Activated T-cell treated with anti-CD3 and anti-CD28 coated beads for 48 hours (primary cell): ENCODE measurements around the gene RGS12.

Experiments used
- DNase-seq: peaks from one replicate; pipeline ENCODE4 v3.0.0-alpha.2; 2020; ENCODE audit warnings: low read depth

RGS12 gene

DNA sequence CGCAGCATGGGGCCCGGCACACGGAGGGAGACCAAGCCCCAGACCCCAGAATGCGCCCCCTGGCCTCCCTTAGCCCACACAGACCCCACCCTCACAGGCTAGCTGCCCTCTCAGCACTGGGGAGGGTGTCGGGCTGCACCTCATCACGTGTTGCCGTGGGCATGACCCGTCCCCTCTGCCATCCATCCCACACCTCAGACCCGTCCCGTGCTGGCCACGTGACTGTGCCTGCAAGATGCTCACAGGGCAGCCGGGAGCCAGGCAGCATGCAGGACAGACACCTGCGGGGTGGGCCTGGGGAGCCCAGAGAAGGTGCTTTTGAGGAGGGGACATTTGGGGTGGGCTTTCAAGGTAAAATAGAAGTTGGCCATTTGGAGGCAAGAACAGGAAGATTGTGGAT lies 39.0 kb upstream of the RGS12 start:
- DNase-seq = no peak

DNA sequence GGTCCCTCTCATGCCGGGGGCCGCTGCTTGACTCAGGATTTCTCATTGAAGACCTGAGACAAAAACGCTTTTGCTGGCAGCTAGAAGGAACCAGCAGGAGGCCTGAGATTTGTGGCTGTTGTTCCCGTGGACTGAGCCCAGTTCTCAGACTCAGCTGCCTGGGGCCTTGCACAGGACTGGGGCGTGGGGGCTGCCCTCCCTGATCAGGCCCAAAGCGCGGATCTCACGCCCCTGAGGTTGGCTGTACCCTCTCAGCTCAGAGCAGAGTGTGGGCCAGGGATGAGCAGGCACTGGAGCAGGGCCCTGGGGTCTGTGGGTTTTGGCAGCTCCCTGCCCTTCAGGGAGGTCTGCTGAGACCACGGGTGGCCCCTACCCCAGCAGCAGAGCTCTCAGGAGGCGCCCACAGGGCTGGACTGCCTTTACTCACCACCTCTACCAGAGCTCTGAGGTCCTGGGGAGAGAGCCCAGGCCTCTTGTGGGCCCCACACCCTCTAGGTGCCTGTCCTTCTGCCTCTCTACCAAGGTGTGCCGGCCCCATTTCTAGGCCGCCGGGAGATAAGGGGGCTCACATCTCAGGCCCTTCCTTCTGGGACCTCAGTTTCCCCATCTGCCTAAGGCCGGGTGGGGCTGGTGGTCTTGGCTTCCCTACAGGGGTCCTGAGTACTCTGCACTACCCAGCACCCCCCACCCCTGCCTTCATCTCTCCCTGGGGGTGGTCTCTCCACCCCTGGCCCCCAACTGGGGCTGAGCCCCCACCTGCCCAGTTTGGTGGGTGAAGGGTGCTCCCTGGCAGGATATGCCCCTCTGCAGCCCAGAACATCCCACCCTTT lies 38.3 kb upstream of the RGS12 start:
- DNase-seq = no peak

DNA sequence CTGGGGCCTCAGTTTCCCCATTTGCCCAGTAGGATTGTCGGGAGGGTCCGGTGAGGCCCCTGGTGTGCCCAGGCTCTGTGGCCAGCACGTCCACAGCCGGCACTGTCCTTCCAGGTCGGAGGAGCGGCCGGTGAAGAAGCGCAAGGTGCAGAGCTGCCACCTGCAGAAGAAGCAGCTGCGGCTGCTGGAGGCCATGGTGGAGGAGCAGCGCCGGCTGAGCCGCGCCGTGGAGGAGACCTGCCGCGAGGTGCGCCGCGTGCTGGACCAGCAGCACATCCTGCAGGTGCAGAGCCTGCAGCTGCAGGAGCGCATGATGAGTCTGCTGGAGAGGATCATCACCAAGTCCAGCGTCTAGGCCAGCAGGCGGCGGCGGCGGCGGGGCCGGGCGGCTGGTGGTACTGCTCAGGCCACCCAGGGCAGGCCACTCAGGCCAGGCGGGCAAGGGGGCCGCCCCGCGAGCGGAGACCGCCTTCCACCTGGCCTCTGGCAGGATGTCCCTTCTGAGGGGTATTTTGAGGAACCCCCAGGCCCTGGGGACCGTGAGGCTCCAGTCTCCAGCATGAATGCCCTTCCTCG lies 37.1 kb upstream of the RGS12 start:
- DNase-seq = no peak

DNA sequence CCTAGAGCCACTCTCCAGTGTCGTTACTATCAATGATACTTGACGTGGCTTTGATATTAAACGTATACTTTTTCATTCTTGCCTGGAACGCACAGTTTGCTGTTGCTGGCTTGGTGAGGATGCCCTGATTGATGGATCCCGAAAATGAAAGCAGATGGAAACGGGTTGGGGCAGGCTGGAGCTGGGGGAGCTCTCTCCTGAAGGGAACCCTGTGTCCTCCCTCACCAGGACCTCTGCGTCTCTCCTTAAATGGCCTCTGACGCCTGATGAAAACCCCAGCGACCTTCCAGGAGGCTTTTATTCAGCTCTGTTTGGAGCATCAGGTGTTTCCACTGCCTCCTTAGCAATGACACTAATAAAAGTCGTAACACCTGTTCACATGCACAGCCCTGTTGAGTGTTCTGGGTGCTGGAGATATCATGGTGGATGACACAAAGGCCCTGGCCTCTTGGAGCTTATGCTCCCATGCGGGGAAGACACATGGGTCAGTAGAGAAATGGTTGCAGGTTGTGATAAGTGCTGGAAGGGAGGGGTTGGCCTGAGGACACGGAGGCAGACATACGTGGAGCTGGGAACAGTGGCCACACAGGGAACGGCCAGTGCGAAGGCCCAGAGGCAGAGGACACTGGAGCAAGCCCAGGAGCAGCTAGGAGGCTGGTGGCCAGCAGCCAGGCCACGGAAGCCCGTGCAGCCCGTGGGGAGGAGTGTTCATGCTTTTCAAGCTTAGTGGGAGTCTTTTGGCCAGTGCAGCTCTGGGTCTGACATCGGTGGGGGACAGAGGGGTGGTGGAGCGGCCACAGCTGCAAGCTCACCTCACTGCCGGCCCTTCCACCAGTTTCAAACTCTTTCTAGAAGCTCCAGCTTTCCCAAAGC lies 36.4 kb upstream of the RGS12 start:
- DNase-seq = no peak

DNA sequence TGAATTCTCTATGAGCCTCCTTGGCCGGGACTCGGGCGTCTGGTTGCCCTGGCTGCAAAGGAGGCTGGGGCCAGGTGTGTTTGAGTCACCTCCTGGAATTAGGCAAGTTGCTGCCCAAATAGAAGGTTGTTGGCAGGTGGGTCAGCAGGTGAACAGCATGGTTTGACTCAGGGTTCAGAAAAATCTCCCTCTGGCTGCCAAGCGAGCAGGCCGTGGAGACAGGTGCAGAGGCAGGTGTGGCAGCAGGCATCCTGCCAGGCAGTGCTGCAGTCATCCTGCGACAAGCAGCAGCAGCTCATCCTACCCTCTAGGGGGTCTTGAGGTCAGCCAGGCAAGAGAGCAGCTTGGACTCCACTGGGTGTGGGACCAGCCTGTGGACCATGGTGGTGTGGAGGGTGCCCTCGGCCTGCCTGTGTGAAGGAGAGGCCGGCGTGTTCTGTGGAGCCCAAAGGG lies 35.7 kb upstream of the RGS12 start:
- no peak for DNase-seq

DNA sequence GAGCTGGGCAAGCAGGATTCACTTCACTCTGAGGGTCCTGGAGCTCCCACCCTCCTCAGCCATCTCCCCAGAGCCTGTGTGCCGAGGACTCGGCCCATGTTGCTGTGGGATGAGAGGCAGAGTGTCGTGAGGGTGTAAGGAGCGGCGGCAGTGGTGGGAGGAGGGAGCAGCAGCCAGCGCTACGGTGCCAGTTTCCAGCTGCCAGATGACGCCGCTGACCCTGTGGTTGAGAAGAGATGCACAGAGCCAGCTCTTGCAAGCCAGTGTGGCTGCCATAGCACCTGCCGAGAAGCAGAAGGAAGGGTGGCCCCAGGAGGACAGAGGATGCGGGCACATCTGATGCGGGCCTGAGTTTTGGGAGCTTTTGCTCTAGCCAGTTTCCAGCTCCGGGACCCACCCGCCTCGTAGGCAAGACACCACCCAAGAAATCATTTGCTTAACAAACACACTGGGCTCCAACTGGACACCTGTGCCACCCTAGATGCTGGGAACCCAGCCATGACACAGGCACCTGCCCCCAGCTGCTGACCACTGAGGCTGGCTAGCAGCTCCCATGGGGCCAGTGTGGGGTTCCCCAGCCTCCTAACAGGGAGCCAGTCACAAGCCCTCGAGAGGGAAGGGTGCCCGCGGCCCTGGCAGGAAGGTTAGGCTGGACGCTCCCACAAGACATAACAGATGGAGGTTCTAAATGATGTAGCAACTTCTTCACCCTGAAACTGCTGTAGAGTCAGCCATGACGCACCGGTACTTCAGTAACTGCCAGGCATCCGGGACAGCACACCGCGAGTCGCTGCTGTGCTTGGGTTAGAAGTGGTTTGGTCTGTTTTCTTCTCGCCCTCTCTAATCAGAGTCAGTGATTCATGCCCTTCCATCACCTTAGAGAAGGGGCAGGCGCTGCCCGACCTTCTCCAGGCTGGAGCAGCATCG lies 35.0 kb upstream of the RGS12 start:
- no peak for DNase-seq

DNA sequence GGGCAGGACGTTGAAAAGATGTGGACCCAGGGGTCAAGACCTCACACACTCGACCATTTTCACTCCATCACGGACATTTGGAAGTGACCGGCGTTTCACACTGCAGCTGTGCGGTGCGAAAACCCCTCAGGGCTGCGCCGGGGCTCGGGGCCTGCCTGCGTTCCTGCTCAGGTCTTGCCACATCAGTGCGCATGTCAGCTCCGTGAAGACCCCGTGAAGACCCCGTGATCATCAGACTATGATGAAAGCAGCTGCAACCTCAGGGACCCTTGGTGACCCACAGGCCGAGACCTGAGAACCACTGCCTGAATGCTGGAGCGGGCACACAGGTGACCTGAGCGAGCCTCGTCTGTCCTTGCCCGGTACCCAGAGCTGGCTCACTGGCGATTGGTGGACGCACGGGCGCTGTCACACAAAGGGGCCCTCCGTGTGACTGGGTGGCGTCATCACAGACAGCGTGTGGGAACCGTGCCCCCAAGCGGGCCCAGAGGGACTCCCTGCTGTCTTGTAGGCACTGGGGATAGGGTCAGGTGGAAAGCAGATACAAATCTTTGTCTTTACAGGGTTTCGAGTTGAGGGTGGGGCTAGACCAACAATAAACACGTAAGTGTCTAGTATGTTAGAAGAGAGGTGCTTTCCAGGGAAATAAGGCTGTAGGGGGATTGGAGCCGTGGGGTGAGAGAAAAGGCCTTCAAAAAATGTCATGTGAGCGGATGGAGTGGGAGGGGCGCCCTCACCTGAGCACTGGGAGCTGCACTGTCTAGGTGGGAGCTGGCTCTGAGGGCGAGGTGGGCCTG lies 31.2 kb upstream of the RGS12 start:
- DNase-seq = no peak

DNA sequence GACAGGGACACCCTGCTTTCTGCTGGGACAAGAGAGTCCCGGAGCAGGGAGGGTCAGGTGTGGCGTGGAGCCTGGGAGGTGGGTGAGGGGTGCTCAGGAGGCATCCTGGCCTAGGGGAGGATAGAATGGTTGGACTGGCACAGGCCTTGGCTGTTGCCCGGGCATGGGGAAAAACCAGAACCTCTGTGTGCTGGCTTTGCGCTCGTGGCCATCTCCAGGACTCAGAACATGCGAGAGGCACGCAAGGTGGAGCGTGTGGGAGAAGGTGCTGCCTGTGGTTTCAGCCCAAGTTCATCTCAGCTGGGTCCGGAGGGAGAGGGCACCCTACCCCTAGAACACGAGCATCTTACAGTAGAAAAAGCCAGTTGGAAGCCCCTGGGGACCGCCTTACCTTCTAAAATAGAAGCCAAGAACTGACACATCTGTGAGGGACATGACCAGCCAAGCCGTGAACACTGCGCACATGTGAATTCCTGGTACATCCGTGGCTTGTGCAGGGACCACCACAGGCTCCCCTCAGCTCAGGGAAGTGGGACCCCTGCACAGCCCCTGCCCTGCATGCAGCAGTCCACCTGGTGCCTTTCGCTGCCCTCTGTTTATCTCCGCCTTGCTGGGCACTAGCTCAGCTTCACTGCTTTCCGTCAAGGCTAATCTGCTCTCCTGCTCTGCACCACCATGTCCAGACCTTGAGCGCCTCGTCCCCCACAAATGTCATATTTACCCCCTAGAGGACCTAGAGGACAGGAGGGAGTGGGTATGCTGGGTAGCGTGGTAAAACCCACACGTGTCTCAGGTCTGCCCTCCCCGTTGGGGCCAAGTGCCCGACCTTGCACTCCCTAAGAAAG lies 30.4 kb upstream of the RGS12 start:
- DNase-seq = no peak

DNA sequence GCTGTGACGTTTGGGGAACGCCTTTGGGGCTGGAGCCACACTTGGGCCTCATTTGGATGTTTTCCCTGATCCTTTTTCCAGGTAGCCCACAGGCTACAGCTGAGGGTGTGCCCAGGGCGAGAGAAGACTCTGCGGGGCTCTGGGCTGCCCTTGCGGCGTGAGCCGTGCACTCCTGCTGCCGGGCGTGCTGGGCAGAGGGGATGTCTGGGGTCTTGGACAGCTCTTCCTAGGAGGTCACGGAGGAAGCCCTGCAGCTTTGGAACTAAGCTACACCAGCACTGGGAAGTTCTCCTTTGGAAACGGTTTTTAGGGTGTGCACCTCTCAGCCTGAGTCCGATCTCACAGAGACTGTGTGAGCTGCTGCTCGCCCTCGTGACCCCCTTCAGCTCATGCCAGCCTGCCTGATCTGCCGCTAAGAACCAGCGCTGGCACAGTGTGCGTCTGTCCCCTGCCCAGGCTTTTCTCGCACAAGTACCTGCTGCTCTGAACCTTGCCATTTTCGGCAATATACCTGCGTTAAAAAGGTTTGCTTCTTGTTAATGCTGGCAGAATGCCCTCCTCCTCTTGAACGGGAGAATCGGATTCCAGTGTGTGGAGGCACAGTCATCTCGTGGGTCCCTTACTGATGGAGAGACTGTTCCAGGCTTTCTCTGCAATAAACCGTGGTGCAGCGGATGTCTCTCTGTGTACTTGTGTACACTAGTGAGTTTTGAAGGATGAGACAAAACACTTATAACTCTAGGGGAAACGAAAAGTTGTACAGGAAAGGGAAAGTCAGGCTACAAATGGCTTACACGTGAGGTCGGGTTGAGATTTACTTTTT lies 29.6 kb upstream of the RGS12 start:
- DNase-seq = no peak

DNA sequence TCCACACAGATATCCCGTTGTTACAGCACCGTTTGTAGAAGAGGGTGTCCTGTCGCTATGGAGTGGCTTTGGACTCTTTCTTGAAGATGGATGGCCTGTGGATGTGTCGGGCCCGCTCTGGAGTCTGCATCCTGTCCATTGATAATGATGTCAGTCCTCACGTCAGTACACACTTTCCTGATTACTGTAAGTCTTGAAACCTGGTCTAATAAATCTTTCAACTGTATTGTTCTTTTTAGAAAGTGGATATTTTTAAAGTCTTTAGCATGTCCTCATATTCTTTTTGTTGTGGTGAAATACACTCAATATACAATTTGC lies 29.0 kb upstream of the RGS12 start:
- DNase-seq = no peak

DNA sequence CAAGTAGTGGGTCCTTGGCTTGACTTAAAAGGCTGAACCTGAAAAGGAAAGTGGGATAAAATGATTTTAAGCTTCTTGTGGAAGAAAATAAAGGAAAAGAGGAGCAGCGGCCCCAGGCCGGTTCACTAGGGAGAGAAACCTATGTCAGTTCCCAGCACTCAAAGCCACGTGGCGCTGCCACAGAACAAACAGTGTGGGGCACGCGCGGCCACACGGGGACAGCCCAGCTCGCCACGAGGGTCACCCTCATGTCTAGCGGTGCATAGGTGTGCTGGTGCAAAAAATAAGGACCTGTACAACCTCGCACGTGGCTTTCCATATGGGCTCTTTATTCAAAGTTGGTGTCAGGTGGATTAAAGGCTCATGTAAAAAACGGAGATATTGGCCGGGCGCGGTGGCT lies 26.7 kb upstream of the RGS12 start:
- DNase-seq = no peak

DNA sequence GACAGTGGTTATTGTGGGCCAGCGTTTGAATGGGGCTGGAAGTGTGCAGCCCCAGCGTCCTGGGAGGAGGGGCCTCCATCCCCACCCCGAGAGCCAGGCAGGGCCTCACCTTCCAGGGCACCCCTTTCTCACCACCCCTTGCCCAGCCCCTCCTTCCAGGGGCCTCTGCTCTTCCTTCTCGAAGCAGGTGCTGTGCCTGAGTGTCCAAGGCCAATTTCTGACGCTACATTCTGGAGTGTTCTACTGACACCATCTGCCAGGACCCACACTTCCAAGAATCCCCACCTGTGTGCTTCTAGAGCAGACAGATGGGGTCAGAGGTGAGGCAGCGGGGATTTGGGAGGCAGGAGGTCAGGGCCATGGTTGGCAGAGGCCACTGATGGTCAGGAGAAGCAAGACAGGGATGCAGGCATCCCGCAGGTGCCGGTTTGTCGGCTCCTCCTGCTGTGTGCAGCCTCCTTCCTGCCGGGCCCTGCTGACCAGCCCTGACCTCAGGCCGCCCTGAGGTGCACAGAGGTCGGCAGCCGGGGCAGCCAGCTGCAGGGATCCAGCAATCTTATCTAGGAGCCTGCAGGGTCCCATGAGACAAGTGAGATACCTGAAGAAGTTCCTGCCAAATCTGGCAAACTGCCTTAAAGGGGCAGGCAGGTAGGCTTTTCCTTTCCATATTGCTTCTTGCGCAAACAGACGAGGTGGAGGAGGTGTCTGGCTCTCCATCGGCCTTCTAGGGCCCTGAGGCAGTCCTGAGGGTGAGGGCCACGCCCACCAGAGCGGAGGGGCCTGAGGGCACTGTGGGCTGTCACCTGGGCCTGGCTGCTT lies 25.0 kb upstream of the RGS12 start:
- DNase-seq = no peak

DNA sequence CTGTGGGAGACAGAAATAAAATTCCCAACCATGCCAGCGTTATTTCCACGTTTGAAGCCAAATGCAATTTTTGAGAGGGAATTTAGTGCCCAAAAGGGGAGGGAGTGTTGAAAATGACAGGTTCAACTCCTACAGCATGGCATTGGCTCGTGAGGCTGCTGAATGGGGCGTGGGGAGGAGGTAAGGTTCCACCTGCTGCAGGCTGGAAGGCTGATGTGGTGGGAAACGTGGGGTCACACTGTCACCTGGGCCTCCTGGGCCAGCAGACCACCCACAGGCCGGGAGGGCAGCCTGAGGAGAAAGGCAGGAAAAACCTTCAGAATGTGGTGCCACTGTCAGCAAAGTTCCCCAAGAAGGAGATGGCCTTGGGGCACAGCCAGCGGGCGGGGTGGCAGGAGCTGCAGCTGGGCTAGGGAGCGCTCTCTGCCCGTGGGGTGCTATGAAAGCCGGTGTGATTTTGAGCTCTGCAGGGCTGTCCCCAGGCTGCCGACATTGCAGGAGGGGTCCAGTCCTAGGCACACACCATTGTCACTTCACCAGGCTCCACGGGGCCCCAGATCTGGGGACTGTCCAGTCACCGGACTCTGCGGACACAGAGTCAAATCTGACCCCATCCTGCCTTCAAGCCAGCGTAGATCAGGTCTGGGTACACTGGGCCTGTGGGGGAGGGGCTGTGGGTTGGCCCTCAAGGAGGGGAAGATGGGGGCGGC lies 24.3 kb upstream of the RGS12 start:
- no peak for DNase-seq

DNA sequence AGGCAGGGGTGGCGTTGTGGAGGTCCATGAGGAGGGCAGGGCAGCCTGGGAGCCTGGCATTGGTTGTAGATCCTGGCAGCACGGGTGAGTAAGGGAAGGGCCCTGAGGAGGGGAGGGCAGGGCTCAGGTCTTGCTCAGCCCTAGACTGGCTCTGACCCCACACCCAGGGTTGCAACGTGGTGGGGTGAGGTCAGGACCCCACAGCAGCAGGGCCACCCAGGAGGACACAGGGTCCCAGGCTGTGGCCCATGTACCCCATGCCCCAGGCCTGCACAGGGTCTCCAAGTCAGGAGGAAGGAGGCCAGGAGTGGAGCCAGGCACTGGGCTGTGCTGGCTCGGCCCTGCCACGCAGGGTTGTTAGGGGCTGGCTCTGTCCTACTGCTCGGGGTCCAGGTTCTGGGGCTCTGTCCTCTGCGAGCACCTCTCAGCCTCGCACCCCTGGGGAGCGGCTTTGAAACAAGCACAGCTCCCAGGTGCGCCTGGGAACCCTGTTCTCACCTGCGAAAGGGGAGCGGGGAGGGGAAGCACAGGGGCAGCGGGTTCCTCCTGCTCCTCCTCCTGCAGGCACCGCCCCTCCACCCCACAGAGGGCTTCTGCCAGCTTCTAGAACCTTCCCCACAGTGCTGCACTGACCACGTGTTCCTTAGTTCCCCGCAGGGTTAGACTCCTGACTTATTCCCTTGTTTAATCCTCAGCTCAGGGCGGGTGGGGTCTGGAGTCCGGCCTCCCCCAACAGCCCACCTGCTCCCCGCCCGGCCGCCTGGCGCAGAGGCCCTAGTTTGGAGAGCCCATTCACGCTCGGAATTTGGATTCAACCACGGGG lies 23.5 kb upstream of the RGS12 start:
- no peak for DNase-seq

DNA sequence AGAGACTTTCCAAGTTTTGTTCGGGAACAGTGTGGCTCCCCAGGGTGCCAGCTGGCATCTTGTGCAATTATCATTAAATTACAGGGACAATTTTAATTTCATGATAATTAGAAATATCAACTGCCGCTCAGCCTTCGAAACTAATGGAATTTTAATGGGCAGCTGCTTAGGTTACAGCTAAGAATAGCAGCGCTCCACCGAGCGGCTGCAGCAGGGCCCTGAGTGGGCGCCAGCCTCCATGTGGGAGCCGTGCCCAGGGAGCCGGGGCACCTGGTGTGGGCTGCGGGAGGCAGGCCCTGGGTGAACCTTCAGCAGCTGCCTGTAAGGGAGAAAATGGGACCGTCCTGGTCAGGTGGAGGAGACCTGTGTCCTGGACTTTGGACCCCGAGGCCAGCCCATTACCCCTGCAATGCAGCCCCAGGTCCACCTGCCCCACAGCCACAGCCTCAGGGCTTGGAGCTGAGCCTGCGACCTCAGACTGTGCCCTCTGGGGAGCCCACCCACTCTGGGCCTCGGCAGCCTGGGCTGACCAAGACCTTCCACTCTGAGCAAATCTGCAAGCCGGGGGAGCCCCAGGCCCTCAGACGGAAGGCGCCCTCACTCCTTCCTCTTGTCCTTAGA lies 22.7 kb upstream of the RGS12 start:
- DNase-seq = no peak

DNA sequence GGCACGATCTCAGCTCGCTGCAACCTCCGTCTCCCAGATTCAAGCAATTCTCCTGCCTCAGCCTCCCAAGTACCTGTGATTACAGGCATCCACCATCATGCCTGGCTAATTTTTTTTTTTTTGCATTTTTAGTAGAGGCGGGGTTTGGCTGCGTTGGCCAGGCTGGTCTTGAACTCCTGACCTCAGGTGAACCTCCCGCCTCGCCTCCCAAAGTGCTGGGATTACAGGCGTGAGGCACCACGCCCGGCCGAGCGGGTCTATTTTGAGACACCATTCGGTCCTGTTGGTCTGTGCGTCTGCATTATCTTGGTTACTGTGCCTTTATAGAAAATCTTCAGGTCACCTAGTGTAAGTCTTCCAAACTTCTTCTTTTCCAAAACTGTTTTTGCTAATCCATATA lies 21.7 kb upstream of the RGS12 start:
- DNase-seq = no peak
